NCI-H460 (cell line): ENCODE measurements around the gene CR1L. TPM values are rescaled to one million over a fixed set of nuclear protein-coding genes. Genes with fewer than 3 reads are reported as not detected.
"Not testable (repeated sequence)": the region's sequence is repeated elsewhere in the genome, so short reads cannot be mapped to it uniquely, and the experiment has no call there.

Experiments
- DNase-seq: peaks from one replicate; pipeline ENCODE4 v3.0.0-alpha.2; 2016; ENCODE audit warnings: low read depth; ENCODE audit errors: extremely low read depth
- total RNA-seq: library from RNA; depleted of rRNA; stranded (reverse); fragments of >200 nt; shearing (Covaris generic); gene quantifications from 2 replicates; pipeline ENCODE4 v1.2.3, GENCODE V29; 2014

Gene CR1L
- total RNA-seq, 1 experiment from 2014 or later, result not detected

DNA sequence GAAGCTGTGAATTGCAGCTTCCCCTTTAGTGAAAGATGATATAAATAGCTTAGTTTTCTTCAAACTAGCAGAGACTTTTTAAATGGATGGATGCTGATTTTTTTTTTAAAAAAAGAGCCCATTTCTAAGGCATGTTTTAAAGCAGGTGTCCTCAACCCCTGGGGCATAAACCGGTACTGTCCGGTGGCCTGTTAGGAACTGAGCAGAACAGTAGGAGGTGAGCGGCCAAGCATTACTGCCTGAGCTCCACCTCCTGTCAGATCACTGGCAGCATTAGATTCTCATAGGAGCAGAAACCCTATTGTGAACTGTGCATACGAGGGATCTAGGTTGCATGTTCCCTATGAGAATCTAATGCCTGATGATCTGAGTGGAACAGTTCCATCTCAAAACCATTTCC, 31.2 kb downstream of the CR1L start:
- no peak for DNase-seq

DNA sequence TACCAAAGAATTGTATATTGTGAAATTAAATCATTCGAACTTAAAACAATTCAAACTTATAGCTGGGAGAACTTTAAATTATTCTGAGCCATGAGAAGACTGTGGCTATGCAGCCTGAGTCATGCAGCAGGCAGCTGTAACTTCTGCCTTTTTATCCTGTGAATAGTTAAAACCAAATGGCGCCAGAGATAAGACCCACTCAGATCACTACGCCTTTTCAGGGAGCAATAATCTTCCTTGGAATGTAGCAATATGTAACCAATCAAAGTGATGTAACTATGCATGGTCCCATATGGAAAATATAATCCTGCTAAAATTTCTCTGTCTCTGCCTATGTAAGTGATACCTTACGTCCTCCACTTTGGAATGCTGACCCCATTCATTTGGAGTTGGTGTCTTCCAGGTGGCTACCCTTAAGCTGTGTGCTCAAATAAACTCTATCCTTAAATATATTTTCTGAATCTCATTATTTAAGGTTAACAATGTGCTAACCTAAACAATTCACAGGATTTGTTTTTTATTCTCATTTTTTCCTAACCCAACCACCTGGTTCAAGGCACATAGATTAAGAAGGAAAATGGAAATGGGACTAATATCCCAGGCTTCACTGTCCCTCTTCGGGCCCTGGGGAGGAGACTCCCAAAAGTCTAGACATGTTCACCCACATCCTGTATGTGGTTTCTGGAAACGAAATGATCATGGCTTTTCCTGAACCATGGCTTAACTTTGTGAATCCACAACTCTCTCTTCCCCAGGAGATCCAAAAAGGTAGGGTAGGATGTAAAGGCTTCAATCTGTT, 35.9 kb downstream of the CR1L start:
- DNase-seq, result not testable (repeated sequence)

DNA sequence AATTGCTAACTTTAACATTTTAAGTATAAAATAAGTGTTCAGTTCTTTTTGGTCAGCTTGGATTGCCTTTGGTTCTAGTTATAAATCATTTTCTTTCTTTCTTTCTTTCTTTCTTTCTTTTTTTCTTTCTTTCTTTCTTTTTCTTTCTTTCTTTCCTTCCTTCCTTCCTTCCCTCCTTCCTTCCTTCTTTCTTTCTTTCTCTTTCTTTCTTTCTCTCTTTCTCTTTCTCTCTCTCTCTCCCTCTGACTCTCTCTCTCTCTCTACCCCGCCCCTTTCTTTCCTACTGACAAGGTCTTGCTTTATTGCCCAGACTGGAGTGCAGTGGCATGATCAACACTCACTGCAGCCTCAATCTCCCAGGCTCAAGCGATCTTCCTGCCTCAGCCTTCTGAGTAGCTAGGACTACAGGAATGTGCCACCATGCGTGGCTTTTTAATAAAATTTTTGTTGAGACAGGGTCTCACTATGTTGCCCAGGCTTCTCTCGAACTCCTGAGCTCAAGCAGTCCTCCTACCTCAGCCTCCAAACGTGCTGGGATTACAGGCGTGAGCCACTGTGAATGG, 38.0 kb downstream of the CR1L start:
- not testable (repeated sequence) for DNase-seq

DNA sequence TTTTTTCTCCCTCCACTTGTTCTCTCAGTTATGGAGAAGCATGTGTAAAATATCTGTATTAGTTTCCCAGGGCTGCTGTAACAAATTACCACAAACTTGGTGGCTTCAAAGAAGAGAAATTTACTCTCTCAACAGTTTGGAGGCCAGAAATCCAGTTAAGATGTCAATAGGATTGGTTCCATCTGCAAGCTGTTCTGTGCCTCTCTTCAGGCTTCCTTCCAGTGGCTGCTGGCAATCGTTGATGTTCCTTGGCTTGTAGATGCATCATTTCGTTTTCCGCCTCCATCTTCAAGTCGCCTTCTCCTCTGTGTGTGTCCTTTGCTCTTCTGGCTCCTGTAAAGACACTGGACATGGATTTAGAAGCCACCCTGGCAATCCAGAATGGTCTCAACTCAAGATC, 45.6 kb downstream of the CR1L start:
- DNase-seq, result not testable (repeated sequence)

DNA sequence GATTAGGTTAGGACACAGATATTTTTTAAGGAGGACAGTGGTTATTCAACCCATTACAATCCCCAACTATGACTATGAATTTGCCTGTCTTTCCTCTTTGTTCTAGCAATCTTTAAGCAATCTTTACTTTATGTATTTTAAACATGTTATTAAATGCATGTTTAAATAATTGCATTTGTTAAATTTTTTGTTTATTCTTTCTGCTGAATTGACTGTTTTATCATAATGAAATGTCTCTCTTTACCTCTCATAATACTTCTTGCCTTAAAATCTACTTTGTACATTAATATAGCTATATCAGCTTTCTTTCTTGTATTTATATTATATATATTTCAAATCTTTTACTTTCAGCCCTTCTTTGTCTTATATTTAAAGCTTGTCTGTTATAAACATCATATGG, 46.1 kb downstream of the CR1L start:
- DNase-seq, result no peak

DNA sequence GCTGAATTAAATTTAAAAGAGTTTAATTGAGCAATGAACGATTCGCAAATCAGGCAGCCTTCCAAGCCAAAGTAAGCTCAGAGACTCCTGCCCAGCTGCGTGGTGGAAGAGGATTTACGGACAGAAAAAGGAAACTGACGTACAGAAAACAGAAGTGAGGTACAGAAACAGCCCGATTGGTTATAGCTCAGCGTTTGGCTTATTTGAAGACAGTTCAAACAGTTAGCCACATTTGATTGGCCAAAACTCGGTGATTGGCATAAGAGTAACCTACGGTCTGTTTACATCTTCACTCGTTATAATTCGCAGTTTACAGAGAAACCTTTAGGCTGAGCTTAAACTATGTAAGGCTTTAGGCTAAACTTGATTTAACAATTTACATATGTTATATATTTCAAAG, 46.9 kb downstream of the CR1L start:
- peak; percentile 75 for DNase-seq

DNA sequence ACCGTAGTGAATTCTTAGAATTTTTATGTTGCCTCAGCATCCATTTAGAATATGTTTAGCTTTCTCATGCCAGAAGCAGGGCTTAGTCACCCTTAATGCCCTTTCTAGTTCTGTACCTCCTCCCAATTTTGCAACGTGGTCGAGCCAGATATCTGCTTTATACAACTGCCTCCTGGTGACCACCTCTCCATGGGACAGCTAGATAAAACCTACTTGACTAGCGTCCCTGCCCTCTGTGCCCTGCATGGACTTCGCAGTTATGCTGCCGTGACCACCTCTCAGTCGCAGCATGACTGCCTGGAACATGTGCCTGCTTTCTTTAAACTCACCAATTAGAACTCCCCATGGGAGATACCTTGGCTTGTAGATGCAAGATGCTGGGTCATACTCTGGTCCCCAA, 47.4 kb downstream of the CR1L start:
- DNase-seq, result not testable (repeated sequence)

DNA sequence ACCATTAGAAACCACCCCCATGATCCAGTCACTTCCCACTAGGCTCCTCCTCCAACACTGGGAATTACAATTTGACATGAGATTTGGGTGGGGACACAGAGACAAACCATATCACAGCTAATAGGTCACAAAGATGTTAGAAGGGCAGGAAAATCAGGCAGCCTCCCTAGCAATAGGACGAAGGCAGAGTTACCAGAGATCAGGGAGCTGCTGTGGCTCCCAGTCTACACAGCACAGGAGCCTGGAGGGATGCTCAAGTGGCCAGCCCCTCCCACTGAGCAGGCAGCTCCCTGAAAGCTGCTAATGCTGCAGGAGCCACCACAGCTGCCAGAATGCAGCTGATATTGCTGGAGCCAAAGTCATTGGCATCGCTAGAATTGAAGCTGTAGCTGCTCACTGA, 51.0 kb downstream of the CR1L start:
- no peak for DNase-seq

DNA sequence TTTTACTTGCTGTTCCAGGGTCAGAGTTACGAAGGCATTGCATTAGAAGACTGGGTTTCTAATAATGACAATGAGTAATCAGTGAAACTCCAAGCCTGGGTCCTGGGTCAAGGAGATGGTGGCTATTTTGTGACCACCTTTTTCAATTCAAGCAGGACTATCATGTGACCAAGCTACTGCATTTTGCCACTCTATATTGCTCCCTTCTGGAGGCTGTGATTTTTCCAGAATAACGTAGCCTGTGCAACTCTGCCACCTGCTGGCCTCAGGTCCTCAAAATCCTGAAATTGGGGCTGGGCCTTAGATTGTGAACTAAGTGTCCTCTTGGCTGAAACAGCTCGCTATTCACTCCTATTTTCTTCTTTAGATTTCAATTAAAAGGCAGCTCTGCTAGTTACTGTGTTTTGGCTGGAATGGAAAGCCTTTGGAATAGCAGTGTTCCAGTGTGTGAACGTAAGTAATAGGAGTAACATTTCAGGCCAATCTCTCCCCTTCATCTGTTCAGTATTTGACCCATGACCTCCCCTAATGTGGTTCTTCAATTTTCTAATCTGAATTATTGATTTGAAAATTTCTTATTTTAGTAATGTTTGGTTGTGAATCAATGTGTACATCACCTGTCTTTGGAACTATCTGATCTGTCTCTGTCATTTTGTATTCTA, 54.0 kb downstream of the CR1L start:
- peak; percentile 80 for DNase-seq

DNA sequence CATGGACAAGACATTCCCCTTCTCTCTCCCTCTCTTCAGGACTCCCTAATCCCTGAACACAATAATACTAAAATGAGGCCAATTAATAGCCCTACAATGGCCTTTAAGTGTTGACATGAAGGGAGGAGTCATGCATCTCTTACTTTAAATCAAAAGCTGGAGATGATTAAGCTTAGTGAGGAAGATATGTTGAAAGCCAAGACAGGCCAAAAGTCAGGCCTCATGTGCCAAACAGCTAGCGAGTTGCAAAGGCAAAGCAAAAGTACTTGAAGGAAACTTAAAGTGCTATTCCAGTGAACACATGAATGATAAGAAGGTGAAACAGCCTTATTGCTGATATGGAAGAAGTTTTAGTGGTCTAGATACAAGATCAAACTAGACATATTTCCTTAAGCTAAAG, 57.4 kb downstream of the CR1L start:
- no peak for DNase-seq

DNA sequence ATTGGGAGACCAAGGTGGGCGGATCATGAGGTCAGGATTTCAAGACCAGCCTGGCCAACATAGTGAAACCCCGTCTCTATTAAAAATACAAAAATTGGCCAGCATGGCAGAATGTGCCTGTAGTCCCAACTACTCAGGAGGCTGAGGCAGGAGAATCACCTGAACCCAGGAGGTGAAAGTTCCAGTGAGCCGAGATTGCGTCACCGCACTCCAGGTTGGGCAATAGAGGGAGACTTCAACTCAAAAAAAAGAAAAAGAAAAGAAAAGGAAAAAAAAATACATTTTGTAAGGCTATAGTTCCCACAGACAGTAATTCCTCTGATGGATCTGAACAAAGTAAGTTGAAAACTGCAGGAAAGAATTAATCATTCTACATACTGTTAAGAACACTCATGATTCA, 58.8 kb downstream of the CR1L start:
- no peak for DNase-seq

DNA sequence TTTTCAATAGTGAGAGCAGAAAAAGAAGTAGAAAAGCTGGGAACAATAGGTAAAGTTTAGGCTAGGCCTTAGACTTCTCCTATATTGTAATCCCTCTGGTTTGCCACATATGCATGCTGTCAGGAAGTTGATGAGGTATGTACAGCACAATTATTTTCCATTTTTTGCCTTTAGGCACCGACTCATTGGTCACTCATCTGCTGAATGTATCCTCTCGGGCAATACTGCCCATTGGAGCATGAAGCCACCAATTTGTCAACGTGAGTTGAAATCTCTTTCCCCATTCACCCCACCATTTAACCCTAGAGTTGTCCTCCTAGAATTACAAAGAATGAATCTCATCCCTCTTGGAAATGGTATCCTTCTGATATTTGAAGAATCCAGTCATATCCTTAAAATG, 63.1 kb downstream of the CR1L start:
- DNase-seq, result not testable (repeated sequence)

DNA sequence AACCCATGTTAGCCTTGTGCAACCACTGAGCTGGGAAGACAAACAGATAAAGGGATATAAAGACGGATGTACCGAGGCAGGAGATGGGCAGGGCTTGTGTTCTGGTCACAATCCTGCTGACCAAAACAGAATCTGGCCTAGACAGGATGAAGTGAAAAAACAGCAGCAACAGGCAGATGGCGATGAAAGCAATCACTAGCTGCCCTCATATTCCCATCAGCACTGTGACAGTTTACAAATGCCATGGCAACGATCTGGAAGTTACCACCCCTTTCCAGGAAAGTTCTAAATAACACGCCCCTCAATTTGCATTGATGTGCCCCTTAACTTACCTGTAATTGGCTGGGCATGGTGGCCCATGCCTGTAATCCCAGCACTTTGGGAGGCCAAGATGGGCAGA, 66.4 kb downstream of the CR1L start:
- DNase-seq, result no peak

DNA sequence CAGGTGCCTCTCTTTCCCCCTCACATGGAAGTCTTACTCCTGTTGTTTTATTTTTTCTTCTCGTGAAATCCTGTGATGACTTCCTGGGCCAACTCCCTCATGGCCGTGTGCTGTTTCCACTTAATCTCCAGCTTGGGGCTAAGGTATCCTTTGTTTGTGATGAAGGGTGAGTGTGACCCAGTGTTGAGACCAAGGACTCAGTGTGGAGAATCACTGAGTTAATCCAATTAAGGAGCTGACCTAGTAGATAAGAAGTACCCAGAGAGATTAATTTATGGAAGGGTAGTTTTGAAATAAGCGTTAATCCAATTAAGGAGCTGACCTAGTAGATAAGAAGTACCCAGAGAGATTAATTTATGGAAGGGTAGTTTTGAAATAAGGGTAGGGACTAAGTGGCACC, 67.8 kb downstream of the CR1L start:
- DNase-seq, result not testable (repeated sequence)

DNA sequence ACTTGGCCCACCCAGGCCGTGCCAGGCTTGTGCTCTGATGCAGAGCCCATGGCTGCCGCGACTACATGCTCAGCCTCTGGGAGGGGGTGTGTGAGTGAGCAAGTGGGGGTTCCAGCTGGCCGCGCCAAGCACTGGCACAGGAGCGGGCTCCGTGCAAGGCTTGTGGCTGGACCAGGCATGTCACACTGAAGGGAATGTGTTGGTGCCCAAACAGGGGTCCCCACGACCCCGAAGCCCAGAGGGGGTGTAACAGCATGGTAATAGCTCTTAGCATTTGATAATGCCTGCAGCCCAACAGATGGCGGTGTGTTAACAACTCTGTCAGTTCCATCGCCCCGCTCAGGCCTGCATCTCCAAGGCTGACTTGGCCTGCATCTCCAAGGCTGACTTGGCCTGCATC, 68.6 kb downstream of the CR1L start:
- no peak for DNase-seq

DNA sequence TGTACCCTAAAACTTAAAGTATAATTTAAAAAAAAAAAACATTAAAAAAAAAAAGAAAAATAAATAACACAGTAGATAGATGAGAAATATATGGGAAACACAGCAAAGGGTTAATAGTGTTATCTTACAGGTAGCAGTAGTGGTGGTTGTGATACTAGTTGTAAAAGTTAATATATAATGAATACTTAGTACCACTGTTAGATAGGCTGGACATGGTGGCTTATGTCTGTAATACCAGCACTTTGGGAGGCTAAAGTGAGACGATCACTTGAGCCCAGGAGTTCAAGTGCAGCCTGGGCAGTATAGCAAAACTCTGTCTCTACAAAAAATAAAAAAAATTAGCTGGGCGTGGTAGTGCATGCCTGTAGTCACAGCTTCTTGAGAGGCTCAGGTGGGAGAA, 74.3 kb downstream of the CR1L start:
- no peak for DNase-seq

DNA sequence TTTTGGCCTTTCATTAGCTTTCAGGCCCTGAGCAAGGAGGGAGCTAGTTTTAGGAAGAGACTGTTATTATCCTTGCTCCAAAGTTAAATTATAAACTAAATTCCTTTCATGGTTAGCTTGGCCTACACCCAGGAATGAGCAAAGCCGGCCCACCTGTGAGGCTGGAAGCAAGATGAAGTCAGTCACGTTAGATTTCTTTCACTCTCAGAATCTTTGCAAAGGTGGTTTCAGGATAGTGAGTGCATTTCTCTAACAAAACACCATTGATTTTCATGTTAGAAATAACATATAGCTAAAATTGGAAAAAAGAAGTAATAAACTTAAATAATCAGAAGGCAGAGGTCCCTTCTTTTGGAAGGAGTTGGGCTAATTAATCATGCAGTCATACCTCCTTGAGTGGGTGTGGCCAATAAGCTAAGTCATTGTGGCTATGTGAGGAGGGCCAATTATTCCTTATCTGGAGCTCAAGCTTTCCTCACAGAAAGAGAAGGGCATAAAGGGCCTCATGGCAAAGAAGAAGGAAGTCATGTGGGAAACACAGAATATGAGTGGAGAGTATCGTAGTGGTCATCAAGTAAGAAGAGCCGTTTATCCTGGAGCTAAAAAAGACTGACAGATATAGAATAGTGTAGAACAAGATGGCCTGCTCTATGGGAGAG, 83.4 kb downstream of the CR1L start:
- DNase-seq, result not testable (repeated sequence)

DNA sequence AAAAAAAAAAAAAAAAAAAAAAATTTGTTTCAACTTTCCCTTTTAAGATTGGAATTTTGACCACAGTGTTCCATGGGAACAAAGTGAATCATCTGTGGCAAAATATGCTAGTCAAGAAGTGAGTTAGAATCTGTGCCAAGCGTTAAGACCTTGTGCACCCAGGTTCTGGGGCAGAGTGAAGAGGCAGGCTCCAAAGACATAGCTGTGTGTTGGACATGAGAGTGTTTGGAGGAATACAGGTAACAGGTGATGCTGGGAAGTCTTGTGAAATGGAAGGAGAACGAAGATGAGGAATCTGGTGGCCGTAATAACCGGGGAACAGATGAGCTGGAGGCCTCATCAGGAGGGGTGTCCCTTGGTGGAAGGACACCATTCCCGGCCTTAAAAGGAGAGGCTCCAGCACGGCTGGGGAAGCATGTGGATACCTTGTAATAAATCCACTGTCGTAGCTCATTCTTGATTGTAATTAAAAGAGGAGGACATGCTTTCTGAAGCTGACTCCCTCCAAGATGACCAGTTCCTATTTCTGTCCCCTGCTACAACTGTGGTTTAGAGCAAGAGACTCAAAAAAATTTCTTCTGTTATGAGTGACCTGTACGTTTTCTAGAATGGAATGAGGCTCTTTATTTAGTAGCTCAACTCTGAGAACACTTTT, 92.7 kb downstream of the CR1L start:
- not testable (repeated sequence) for DNase-seq

DNA sequence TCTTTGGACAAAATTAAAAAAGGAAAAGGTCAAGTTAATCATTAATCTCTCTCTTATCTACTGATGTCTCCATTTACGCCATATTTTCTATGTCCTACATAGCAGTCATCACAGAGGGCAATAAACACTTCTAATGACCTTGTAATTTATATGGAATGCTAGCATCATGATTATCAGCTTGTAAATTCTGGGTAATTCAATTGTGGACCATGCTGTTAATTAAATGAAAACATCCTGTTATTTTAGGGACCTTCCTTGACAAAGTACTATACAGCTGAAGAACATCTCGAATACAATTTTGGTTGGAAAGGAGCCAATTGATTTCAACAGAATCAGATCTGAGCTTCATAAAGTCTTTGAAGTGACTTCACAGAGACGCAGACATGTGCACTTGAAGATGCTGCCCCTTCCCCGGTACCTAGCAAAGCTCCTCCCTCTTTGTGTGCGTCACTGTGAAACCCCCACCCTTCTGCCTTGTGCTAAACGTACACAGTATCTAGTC, 93.3 kb downstream of the CR1L start:
- DNase-seq, result not testable (repeated sequence)

DNA sequence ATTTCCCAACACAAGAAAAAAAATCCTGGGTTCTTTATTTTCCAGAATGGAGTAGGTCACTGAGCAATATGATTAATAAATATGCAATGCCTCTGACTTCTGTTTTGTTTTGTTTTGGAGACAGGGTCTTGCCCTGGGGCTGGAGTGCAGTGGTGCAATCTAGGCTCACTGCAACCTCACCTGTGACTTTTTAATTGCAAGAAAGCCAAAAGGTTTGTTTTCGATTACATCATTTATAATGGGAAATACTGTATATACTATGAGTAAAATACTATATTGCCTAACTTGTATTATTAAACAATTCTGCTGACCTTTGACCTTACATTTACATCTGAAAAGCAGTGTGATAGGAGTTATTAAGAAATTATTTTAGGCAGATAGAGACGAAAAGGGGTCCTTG, 95.3 kb downstream of the CR1L start:
- DNase-seq, result no peak
